Mammary epithelial cell (primary cell): Measurements from ENCODE around the gene TMEM88.

ENCODE experiments used
- EZH2 ChIP-seq: IDR thresholded peaks from 2 replicates; pipeline ENCODE4 v1.6.1; 2012; ENCODE audit warnings: low read length, inconsistent platforms, borderline replicate concordance
- TF ChIP-seq, protein P1 (sequence below), 2 donors: IDR thresholded peaks in 1 of 2; conservative IDR thresholded peaks in 1 of 2; 2 replicates each; pipeline ENCODE4 v1.5.1; 2011 to 2012; ENCODE audit warnings: inconsistent platforms in 2 of 2, low read length in 2 of 2, mild to moderate bottlenecking in 2 of 2, control low read depth in 1 of 2, low read depth in 1 of 2; ENCODE audit not compliant: insufficient read depth in 1 of 2; ENCODE audit errors: extremely low read depth in 1 of 2

DNA sequence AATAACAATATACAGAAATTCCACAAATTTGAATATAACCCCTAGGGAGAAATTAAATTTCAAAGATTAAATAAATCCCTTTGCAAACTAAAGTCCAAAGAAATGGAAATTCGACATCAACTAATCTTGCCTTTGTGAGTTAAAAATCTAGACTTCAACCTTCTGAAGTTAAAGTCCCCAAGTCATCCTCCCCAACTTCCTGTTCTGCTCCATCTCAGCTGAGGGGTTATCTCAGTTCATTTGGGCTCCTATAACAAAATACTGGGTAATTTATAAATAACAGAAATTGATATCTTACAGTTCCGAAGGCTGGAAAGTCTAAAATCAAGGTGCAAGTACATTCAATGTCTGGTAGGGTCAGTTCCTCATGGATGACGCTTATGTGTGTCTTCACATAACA, 43.6 kb upstream of the TMEM88 start:
- TF ChIP-seq, protein P1, sequence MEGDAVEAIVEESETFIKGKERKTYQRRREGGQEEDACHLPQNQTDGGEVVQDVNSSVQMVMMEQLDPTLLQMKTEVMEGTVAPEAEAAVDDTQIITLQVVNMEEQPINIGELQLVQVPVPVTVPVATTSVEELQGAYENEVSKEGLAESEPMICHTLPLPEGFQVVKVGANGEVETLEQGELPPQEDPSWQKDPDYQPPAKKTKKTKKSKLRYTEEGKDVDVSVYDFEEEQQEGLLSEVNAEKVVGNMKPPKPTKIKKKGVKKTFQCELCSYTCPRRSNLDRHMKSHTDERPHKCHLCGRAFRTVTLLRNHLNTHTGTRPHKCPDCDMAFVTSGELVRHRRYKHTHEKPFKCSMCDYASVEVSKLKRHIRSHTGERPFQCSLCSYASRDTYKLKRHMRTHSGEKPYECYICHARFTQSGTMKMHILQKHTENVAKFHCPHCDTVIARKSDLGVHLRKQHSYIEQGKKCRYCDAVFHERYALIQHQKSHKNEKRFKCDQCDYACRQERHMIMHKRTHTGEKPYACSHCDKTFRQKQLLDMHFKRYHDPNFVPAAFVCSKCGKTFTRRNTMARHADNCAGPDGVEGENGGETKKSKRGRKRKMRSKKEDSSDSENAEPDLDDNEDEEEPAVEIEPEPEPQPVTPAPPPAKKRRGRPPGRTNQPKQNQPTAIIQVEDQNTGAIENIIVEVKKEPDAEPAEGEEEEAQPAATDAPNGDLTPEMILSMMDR (conservative IDR thresholded peaks at IDR 0.05 in 1 of 2, IDR thresholded peaks at IDR 0.05 in 1 of 2; ENCODE audit: extremely low read depth in 1 of 2, insufficient read depth in 1 of 2, low read depth in 1 of 2, low read length in 2 of 2), result no peak
- no peak for TF ChIP-seq EZH2
